ENCODE data around the gene RGS17.

GRCh38 chr6:153117986-153118879, 12.8 kb downstream of the RGS17 start:
- no peak for TF ChIP-seq CTCF (tag by site-specific recombination; IDR thresholded peaks at IDR 0.05)
- no peak for TF ChIP-seq ZNF776 (tag by site-specific recombination; IDR thresholded peaks at IDR 0.05; ENCODE audit: borderline replicate concordance)
- TF ChIP-seq ELK4 (IDR thresholded peaks at IDR 0.05; ENCODE audit: borderline replicate concordance, low read depth, low read length) = no peak
- TF ChIP-seq ZNF654 (tag by site-specific recombination; IDR thresholded peaks at IDR 0.05; ENCODE audit: low read depth) = no peak
- no peak for TF ChIP-seq ZNF580 (tag by site-specific recombination; IDR thresholded peaks at IDR 0.05)
- TF ChIP-seq SP2 (tag by site-specific recombination; IDR thresholded peaks at IDR 0.05) = no peak
- no peak for TF ChIP-seq ZNF274 (IDR thresholded peaks at IDR 0.05; ENCODE audit: low read length)
- TF ChIP-seq ZNF274 (tag by site-specific recombination; IDR thresholded peaks at IDR 0.05; ENCODE audit: borderline replicate concordance) = no peak
- TF ChIP-seq SETDB1 (IDR thresholded peaks at IDR 0.05; ENCODE audit: insufficient read length, low read length) = no peak
- no peak for TF ChIP-seq ZBTB49 (tag by site-specific recombination; IDR thresholded peaks at IDR 0.05; ENCODE audit: low read depth)
